HUDEP-2 (cell line): Measurements from ENCODE around the gene VPS35.
"Not testable (repeated sequence)": the region's sequence is repeated elsewhere in the genome, so short reads cannot be mapped to it uniquely, and the experiment has no call there.

ENCODE experiments used
- DNase-seq, 76 experiments: peaks; one replicate each; lab custom pipeline; 2025; ENCODE audit not compliant: unreplicated experiment in 76 of 76; lab: John Stamatoyannopoulos, UW

VPS35 gene

DNA sequence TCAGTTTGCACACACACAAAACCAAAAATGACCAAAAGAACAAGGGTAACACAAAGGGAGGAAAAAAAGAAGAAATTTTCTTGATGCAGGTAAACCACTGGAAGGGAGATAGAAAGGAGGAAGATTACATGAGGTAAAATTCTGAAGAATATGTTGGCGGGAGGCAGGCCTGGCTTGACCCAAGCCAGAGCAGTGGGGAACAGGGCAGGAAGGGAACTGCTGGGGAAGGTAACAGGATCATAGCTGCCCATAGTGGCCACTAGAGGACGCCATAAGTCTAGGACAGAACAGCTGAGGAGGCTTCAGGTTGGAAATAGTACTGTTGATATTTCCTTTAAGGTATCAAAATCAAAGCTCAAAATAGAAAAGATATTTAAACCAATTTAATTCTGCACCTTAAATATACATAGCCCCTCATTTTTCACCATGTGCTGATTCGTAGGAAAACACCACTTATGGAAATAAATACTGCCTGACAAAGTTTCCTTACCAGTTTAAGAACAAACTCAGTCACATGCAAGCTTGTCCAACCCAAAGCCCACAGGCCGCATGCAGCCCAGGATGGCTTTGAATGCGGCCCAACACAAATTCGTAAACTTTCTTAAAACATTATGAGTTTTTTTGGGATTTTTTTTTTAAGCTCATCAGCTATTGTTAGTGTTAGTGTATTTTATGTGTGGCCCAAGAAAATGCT, 15.5 kb downstream of the VPS35 start:
- peak in 49 of 76 experiments; percentile 4 to 66 (median 32) for DNase-seq

DNA sequence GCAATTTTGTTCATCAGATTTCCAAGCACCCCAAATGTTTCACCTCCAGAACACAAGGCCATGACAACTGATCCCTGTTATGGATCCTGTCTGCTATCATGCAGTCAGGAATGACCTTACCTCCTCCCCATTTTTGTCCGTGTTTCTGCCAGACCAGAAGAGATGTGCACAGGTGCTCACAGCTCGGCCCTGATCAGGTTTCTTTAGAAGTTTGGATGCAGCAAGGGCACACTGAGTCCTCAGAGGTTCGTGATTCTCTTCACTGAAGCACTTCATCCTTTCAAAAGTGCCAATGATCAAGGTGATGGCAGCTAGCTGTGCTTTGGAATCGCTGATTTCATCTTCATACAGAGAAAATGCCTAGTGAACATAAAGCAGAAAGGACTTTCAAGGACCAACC, 26.9 kb downstream of the VPS35 start:
- DNase-seq = no peak

DNA sequence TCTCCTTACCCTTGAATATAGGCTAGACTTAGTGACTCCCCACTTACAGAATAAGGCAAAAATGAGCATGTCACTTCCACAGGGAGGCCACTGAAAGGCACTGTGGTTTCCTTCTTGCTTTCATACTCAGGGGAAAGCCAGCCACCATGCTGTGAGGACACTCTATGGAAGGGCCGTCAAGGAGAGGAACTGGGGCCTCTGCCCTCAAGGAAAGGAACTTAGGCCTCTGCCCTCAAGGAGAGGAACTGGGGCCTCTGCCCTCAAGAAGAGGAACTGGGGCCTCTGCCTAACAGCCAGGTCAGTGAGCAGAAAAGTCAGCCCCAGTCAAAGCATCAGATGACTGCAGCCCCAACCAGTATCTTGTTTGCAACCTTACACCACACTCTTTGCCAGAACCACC, 30.1 kb downstream of the VPS35 start:
- DNase-seq = no peak

DNA sequence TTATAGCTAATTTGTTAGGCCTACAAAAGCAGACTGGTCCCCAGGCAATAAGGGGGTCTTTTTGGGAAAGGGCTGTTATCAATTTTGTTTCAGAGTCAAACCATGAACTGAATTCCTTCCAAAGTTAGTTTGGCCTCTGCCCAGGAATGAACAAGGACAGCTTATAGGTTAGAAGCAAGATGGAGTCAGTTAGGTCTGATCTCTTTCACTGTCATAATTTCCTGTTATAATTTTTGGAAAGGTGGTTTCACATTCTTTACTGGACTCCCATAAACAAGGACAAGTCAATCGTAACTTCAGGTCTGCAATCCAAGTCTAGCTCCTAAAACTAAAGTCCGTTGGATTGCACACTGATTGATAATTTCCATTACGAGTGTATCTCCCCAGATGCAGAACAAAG, 37.7 kb downstream of the VPS35 start:
- DNase-seq = no peak

DNA sequence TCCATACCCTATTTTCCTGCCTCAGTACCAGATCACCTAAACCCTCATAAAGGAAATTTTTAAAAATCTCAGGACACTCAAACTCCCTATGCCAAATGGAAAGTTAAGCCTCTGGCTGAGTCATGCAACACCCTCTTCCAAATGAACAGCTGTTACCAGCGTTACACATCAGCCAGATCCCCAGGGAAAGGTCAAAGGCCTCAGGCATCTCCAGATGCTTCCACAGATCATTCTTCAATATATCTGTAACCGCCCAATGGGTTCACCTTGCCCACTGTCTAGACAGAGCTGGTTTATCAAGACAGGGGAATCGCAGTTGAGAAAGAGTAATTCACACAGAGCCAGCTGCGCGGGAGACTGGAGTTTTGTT, 38.7 kb downstream of the VPS35 start:
- DNase-seq = no peak

DNA sequence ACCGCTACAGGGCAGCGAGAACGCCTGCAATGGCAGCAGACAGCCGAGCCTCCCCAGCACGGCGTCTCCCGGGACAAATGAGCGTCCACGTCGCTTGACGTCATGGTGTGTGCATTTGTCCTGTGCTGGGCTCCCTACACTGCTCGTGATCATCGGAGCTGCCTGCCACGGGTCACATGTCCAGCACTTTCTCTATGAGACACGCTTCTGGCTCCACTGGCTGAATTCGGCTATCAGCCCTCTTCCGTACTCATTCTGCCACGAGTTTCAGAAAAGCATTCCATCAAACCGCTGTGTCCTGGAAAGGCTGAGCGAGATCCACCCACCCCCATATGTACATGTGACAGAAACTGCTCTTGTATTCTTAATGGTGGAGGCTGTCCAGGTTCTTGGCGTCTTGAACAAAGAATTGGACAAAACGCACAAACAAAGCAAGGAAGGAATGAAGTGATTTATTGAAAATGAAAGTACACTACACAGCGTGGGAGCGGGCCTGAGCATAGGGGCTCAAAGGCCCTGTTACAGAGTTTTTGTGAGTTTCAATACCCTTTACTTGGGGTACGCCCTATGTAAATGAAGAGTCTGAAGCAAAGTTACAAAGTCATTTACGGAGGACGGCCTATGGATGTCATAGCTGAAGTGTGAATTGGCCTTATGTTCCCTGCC, 39.3 kb downstream of the VPS35 start:
- DNase-seq = no peak

DNA sequence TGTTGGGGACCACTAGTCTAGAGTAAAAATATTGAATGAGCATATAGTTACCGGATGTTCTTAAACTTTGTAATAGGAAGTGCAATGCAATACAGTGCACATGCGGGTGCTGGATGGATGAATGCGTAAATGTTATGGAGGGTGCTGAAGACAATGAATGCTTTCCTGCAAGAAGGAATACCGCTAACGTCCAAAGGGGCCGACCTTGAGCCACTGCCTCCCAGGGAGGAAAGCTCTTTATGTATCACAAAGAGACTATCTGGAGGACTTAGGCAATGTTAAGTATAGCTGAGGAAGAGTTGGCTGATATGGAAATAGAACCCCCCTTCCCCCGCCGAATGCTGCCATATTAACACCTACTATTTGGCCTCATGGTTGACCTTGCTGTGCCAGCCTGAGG, 40.3 kb downstream of the VPS35 start:
- DNase-seq = no peak

DNA sequence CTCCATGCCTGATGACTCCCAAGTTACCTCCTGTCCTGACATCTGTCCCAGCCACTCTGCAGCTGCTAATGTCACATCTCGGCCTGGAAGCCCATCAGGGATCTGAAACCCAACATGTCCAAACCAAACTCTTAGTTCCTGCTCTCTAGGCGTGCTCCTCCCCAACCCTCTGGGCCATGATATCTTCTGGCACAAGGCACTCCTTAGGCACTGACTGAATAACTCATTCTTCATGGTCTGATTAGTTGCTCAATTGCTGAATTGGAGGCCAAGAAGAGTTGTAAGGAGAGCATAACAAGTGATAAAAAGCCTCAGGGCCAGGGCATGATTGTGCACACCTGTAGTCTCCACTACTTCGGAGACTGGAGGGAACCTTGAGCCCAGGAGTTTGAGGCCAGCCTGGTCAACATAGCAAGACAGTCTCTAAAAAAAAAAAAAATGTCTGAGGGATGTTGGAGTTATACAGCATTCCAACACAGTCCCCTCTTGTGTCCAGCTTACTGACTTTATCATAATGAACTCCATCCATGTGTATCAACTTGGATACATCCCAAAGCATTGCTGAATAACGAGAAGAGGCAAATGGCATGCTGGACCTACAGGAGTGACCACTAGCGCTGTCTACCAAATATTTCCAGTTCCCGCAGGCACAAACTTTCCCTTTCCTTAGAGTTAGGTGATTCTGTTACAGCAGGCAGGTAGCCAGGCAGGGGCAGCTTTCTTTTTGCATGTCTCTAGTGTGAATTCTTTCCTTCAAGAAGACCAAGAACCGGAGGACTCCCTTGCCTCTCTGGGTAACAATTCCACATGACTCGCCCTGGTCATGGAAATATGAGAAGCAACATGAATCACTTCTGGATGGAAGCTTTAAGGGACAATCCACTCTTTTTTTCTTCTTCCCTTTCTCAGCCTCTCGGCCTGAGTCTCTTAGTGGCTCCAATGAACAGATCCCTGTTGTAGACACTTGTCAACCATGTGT, 49.7 kb downstream of the VPS35 start:
- DNase-seq = no peak

DNA sequence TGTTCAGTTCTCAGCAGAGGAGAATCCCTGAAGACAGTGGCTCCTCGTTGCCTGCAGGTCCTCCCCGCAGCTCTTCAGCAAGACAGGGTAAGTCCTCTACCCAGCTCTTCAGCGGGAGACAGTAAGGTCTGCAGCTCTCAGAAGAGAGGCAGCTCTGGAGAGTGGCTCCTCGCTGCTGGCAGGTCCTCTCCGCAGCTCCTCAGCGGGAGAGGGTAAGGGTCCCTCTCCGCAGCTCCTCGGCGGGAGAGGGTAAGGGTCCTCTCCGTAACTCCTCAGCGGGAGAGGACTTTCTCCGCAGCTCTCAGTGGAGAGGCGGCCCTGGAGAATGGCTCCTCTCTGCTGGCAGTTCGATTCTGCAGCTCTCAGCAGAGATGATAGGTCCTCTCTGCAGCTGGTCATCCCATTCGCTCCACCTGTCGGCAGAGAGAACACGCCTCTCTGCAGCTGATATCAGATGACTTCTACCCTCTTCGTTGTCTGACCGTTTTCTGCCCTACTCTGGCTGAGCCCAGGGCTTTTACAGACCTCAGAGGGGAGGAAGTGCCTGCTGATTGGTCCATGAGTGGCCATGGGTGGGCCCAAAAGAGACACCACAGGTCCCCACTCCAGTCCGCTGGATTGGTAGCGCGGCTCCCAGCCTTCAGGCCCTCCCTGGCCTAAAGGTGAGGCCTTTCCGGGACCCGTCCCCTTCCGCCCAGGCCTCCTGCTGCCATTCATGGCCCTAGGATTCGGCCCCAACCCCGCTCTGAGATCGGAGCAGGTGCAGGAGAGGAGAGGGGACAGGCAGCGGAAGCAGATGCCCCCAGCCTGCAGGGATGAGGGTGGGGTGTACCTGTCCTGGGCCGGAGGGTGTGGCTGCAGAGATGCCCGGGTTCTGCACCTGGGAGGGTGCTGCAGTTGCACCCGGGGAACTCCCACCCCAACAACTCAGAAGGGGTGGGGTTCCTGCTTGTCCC, 55.9 kb downstream of the VPS35 start:
- no peak for DNase-seq

DNA sequence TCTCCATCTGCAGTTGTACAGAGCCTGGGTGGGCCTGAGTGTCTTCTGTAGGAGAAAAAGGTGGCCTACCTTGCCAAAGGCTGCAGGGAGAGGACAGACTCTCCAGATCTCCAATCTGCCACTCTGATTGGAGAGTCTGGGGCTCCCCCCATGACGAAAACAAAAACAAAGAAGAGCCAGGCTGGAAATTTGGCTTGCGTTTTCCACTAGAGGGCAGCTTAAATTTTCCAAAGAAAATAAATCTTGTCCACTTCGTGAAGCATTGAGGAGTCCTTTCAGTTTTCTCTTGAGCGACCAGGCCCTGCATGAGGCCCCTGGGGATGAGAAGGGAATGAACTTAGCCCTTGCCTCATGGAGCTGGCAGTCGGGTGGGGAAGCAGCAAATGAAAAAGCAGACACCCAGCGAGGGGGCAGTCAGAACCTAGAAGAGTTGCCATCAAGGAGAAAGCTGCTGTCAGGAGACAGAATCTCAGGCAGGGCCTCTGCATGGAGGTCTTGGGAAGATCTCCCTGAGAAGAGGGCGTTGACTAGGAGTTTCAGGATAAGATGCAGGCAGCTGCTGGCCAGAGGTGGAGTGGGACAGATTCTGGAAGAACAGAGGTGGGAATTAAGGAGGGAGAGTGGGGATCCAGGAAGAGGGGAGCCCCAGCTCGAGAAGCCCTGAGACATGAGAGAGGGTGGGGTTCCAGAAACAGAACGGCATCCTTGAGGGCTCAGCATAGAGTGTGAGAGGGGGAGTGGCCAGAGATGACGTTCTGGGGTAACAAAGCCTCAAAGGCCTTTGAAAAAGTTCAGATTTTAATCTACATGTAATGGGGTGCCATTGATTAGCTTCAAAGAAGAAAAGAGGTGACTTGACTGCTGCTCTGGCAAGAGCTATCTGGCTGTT, 59.4 kb downstream of the VPS35 start:
- peak in 2 of 76 experiments; percentile 8 to 11 for DNase-seq

DNA sequence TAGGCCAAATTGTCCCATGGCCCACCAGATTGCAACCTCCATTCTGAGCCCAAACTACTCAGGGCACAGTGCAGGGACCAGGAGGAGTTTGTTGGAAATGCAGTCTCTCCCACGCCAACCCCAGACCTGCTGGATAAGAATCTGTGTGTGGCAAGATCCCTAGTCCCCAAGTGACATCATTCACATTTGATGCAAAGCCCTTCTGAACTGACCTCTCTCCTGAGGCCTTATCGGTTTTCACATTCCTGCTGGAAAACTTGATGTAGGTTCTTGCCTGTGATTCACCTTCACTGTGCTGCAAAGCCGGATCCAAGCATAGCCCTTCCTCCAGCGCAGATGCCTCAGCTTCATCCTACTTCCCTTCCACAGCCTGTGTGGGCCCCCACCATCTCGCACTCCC, 61.2 kb downstream of the VPS35 start:
- no peak for DNase-seq

DNA sequence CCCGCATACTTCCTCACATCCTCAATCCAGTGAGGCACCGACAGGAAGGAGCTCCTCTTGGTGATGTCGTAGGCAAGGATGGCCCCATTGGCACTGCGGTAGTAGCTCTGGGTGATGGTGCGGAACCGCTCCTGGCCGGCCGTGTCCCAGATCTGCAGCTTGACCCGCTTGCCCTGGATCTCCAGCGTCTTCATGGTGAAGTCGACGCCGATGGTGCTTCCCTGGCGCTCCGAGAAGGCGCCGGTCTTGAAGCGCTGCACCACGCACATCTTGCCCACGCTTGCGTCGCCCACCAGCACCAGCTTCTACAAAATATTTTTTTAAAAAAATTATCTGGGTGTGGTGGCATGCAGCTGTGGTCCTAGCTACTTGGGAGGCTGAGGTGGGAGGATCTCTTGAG, 62.3 kb downstream of the VPS35 start:
- DNase-seq = not testable (repeated sequence)

DNA sequence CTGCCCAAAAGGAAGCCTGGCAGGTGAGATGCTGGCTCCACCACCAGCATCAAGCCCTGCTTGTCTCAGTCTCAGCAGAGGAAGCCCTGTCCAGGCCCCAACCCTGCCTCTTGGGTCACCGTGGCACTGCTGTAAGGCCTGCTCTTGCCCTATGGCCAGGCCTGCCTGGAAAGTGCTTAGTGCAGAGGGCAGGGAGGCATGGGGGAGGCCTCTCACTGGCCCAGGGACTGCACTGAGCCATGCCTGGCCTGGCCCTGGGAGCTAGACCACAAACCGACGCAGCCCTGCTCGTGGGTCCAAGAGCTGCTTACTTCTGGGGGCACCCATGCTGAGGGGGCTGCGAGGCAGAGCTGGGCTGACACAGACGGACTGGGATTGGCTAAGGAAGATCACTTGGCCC, 64.1 kb downstream of the VPS35 start:
- not testable (repeated sequence) for DNase-seq

DNA sequence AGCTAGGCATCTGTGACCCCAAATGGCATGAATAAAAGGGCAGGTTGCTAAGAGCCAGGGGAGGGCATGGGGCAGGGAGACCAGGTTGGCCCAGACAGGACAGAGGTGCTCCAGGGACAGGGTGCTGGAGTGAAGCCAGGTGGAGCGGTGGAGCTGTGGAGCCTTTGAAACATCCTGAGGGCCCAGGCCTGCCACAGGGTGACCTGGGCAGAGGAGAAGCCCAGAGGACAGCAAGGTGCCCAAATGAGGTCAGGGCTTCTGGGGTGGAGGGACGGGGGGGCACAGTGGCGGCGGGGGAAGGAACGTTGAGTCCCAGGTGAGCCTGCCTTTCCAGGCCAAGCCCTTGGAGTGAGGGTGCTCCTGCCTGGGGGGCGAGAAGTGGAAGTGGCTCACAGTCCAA, 65.3 kb downstream of the VPS35 start:
- DNase-seq = not testable (repeated sequence)

DNA sequence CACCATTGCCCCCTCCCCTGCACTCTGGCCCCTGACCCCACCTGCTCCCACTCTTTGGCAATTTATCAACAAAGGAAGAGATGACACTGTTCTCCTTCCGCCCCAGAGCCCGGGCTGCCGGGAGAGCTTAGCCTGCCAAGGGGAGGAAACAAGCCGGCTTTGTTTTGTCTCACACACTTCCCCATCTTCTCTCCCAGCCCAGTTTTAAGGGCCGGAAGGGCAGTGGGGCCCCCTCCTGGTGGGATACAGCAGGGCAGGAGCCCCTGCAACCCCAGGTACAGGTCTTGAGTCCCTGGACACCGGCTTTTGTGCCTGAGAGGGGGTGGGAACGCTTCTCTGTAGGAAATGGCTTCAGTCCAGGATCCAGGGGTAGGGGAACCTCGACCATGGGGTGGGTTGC, 65.7 kb downstream of the VPS35 start:
- not testable (repeated sequence) for DNase-seq

DNA sequence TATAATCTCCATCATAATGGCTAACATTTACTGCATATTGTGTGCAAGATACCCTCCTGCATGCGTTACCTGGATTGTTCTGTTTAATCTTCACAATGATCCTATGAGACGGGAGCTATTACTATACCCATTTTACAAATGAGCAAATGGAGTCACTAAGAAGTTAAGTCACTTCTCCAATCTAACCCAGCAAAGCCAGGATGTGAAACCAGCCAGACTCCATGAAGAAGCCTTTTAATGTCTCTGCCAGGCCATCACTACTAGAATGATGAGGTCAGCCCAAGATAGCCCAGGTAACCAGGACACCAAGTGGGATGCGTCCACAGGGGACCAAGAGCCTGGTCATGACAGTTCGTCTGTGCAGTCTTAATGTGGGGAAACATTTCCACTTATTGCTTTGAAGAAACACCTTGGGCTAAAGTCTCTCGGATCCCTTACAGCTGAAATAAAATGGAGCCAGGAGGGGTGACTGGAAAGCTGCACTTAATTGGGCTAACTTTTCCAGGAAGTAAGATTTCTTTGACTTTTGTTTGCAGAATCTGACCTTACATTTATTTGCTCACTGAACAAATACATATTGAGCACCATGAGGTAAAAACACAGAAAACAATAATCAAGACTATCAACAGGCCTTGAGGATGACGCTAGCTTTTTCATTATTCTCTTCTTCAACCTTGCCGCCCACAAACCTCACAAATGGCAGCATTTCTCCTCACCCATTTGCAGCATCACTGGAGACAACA, 66.9 kb downstream of the VPS35 start:
- no peak for DNase-seq

DNA sequence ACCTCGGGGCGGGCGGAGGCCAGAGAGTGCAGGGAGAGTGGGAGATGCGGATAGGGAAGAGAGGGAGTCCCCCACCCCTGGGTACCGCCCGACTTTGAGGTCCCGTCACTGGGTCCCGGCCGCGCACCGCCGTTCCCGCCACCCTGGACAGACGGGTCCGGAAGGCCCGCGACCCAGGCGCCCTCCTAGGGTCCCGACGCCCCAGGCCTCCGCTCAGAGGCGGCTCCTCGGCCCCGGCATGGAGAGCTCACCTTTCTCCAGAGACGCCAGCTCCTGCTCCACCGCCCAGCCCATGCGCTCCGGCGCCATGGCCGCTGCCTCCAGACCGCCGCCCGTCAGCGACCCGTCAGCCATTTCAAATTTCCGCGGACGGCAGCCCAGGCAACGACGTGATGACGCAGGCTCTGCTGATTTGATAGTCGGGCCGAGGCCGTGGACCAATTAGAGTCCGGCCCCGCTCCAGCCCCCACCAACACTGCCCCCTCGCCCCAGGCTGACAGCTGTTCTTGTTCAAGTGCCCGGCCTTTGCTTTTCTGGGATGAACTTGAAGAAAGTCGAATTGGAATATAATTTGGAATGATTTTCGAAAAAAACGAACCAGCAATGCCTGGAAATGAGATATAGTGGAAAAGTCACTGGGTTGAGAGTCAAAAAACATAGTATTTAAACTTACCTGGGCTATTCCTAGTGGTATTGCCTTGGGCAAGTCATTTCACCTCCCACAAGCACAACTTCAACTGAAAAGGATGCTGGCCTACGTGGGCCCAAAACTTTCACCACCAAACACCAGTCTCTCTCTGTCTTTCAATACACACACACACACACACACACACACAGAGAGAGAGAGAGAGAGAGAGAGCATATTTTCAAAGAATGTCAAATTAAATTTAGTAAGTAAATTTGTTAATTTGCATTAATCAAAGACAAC, 67.7 kb downstream of the VPS35 start, which contains the start of gene SHCBP1:
TSS of gene SHCBP1 (minus strand) at position 374 of the 928 bp plus-strand sequence. CDS start at position 354, 20 bp downstream.
- DNase-seq = peak in 74 of 76 experiments; percentile 9 to 90 (median 79)
